ENCODE data around the gene PTPRU. TPM values are rescaled to one million over a fixed set of nuclear protein-coding genes. Genes with fewer than 3 reads are reported as not detected.
"Not testable (repeated sequence)": the region's sequence is repeated elsewhere in the genome, so short reads cannot be mapped to it uniquely, and the experiment has no call there.

Gene PTPRU
- total RNA-seq, 1 donor from 2014 or later = 0.24 TPM

DNA sequence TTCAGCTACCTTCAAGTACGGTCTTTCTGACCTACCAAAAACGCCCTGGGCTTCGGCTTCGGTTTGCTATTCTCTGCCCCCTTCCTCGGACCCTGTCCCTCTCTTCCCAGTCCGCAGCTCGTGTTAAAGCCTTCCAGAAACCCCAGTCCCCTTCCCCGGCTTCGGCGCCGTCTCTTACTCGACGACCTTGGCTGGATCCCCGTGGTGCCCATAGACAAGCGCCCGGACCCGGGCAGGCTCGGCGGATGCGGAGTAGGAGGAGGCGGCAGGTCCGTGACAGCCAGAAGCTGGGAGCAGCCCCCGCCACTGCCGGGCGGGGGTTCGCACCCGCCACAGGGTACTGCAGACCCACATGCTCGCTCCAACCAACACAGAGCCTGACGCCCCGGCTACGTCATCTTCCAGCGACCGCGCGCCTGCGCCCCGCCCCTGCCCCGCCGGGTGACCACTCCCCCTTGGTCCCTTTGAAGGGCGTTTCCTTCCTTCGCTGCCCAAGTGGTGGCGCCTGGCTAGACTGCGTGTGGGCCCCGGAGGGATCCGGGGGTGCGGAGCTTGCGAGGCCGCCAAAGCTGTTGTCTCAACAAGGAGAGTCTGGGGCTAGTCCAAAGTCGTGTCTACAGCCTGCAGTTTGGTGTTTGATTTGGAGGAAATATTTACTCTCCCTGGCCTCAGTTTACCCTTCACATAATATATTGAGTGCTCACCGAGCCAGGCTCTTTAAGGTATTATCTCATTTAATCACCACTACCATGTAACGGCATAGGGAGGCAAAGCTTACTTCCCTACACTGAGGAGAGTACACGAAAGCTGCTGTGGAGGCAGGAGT, 5.6 kb upstream of the PTPRU start, which contains the start of gene MECR:
Gene MECR (minus strand): TSS at position 382 of the 826 bp plus-strand sequence. CDS start 28 bp downstream, at position 354.
- ChIA-PET CTCF (interaction anchor here (1.0 to 2.0 kb wide), 2 partner anchors 28 to 1150 kb away, joined by 3 to 9 read pairs; no protein-coding TSS in a partner anchor), POLR2A (interaction anchor here (0.9 to 2.9 kb wide), 5 partner anchors 9 to 1556 kb away, joined by 3 to 15 read pairs (median 5); partner anchors contain the start of genes RNU11 and SRSF4)
- Mint-ChIP-seq H3K27me3 (peaks cover 11% of the 10 kb centered on the region), H3K36me3 (ENCODE audit: low read depth) (peaks cover 2% of the 10 kb centered on the region), H3K4me3 (peak within 1 kb of the TSS; percentile 93), H3K27ac (peak within 1 kb of the TSS; percentile 84), H3K4me1 (peaks cover 18% of the 10 kb centered on the region), H3K9me3 (no peaks in the 10 kb centered on the region)
- intact Hi-C loops (cut with micrococcal nuclease) = loop anchor here (1.0 to 10.0 kb wide), 5 partner anchors 49 to 1684 kb away; partner anchors contain the start of gene SRSF4
- peak; percentile 98 for DNase-seq
- TF ChIP-seq, protein P1, sequence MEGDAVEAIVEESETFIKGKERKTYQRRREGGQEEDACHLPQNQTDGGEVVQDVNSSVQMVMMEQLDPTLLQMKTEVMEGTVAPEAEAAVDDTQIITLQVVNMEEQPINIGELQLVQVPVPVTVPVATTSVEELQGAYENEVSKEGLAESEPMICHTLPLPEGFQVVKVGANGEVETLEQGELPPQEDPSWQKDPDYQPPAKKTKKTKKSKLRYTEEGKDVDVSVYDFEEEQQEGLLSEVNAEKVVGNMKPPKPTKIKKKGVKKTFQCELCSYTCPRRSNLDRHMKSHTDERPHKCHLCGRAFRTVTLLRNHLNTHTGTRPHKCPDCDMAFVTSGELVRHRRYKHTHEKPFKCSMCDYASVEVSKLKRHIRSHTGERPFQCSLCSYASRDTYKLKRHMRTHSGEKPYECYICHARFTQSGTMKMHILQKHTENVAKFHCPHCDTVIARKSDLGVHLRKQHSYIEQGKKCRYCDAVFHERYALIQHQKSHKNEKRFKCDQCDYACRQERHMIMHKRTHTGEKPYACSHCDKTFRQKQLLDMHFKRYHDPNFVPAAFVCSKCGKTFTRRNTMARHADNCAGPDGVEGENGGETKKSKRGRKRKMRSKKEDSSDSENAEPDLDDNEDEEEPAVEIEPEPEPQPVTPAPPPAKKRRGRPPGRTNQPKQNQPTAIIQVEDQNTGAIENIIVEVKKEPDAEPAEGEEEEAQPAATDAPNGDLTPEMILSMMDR (IDR thresholded peaks at IDR 0.05) = no peak
- ATAC-seq (ENCODE audit: low read depth) = peak; percentile 97

DNA sequence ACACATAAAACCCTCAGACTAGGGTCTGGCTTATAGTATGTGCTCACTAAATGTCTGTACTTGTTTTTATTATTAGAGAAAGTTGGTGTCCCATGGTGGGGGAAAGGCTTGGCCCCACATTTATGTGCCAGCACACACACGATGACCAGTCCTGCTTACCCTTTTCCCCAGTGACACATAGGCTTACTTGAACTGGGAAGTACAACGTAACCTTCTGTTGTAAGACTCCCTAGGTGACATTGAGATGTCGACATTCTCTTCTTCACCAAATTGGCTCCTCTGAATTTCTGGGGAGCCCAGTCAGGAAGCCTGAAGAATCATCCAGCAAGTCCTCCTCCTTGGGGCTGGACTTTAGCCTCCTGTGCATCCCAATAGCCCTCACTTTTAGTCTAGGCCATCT, 3.9 kb upstream of the PTPRU start:
- no peak for DNase-seq
- intact Hi-C loops (cut with micrococcal nuclease) = loop anchor here (10.0 kb wide), 4 partner anchors 1002 to 1682 kb away; no protein-coding TSS in a partner anchor
- POLR2A ChIA-PET = interaction anchor here (2.9 kb wide), 1 partner anchor 51 kb away, joined by 15 read pairs; the partner anchor contains the start of gene SRSF4
- Mint-ChIP-seq H3K36me3 (ENCODE audit: low read depth) (peaks cover 2% of the 10 kb centered on the region), H3K27ac (no peak overlapping the region), H3K27me3 (peaks cover 18% of the 10 kb centered on the region), H3K4me1 (peaks cover 28% of the 10 kb centered on the region), H3K9me3 (no peaks in the 10 kb centered on the region), H3K4me3 (no peak overlapping the region)
- CTCF ChIA-PET = no interaction called here
- TF ChIP-seq, protein P1 (IDR thresholded peaks at IDR 0.05) = no peak
- ATAC-seq (ENCODE audit: low read depth) = no peak

DNA sequence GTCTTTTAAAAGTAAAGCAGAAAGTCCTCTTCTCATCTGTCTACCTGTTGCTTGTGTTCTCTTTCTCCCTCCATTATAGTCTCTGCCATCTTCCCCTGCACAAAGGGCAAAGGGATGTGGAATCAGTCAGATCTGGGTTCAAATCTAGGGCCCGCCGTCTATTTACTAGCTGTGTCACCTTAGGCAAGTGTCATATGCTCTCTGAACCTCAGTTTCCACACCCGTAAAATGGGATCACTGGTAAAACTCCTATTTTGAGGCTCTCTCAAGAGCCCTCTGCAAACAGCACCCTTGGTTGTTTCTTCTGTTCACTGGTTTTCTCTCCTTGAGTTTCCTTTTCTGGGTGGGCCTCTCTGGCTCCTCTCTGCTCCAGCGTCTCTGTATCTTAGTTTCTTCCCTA, 2.6 kb upstream of the PTPRU start:
- intact Hi-C loops (cut with micrococcal nuclease) = loop anchor here (10.0 kb wide), 4 partner anchors 1001 to 1681 kb away; no protein-coding TSS in a partner anchor
- Mint-ChIP-seq H3K36me3 (ENCODE audit: low read depth) (peaks cover 2% of the 10 kb centered on the region), H3K9me3 (no peaks in the 10 kb centered on the region), H3K4me3 (no peak overlapping the region), H3K27ac (no peak overlapping the region), H3K4me1 (peaks cover 33% of the 10 kb centered on the region), H3K27me3 (peaks cover 22% of the 10 kb centered on the region)
- ATAC-seq (ENCODE audit: low read depth) = no peak
- CTCF ChIA-PET = interaction anchor here (1.7 kb wide), 1 partner anchor 1474 kb away, joined by 6 read pairs; no protein-coding TSS in a partner anchor
- POLR2A ChIA-PET = no interaction called here
- no peak for DNase-seq
- TF ChIP-seq, protein P1 (IDR thresholded peaks at IDR 0.05) = no peak

DNA sequence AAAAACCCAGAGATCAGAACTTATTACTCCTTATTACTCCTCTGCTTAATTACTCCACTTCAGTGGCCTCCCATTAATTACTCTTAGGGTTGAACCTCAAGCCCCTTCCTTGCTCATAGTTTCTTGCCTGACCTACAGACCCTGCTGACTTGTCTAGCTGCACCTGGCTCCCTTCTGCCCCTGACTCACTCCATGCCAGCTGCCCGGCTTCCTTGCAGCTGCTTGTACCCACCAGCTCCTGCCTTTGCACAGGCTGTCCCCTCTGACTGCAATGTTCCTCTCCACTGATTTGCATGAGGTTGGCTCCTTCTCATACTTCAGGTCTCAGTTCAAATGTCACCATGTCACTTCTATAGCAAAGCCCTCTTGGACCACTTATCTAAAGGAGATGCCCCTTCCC, 1.9 kb upstream of the PTPRU start:
- ATAC-seq (ENCODE audit: low read depth) (no peak), DNase-seq (no peak)
- H3K4me3 Mint-ChIP-seq = no peak overlapping the region
- peaks cover 2% of the 10 kb centered on the region for H3K36me3 Mint-ChIP-seq (ENCODE audit: low read depth)
- CTCF ChIA-PET = interaction anchor here (1.5 to 1.7 kb wide), 2 partner anchors 1146 to 1473 kb away, joined by 6 to 9 read pairs; no protein-coding TSS in a partner anchor
- intact Hi-C loops (cut with micrococcal nuclease) = loop anchor here (10.0 kb wide), 4 partner anchors 1000 to 1680 kb away; no protein-coding TSS in a partner anchor
- TF ChIP-seq, protein P1 (IDR thresholded peaks at IDR 0.05) = no peak
- POLR2A ChIA-PET = no interaction called here
- H3K9me3 Mint-ChIP-seq = no peaks in the 10 kb centered on the region
- peaks cover 35% of the 10 kb centered on the region for H3K4me1 Mint-ChIP-seq
- no peak overlapping the region for H3K27ac Mint-ChIP-seq
- H3K27me3 Mint-ChIP-seq = peaks cover 30% of the 10 kb centered on the region

DNA sequence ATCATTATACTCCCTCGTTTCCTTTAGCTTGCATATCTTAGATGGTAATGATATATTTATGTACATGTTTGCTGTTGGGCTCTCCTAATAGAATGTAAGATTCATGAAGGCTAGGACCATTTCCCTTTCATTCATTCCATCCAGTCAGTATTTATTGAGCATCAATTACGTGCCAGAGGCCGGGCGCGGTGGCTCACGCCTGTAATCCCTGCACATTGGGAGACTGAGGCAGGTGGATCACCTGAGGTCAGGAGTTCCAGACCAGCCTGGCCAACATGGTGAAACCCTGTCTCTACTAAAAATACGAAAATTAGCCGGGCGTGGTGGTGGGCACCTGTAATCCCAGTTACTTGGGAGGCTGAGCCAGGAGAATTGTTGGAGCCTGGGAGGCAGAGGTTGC, 1.4 kb upstream of the PTPRU start:
- CTCF ChIA-PET = interaction anchor here (1.5 to 1.7 kb wide), 2 partner anchors 1146 to 1473 kb away, joined by 6 to 9 read pairs; no protein-coding TSS in a partner anchor
- POLR2A ChIA-PET; H3K9me3 Mint-ChIP-seq; ATAC-seq (ENCODE audit: low read depth); DNase-seq; H3K4me3 Mint-ChIP-seq; H3K36me3 Mint-ChIP-seq (ENCODE audit: low read depth); H3K27ac Mint-ChIP-seq: not testable (repeated sequence)
- intact Hi-C loops (cut with micrococcal nuclease) = loop anchor here (10.0 kb wide), 4 partner anchors 1000 to 1680 kb away; no protein-coding TSS in a partner anchor
- H3K27me3 Mint-ChIP-seq = peaks cover 34% of the 10 kb centered on the region
- H3K4me1 Mint-ChIP-seq = peaks cover 31% of the 10 kb centered on the region

Data from activated B cell treated with CpG ODN at 0.5 μM for 24 hours (primary cell).